ENCODE results near the gene WSCD2.

The WSCD2 gene

GRCh38 chr12:108260039-108260438 lies 131.0 kb downstream of the WSCD2 start:
- DNase-seq (ENCODE audit: low spot score) = no peak
- no peak for FAIRE-seq

- no peak for DNase-seq (ENCODE audit: low spot score)
- FAIRE-seq = no peak
Observed at GRCh38 chr12:108260969-108261368, 131.9 kb downstream of the WSCD2 start.

- DNase-seq (ENCODE audit: low spot score) = no peak
- FAIRE-seq = no peak
Observed at GRCh38 chr12:108265505-108265904, 136.4 kb downstream of the WSCD2 start.

- FAIRE-seq (no peak), DNase-seq (ENCODE audit: low spot score) (no peak)
Observed at GRCh38 chr12:108266131-108266530, 137.0 kb downstream of the WSCD2 start.

- no peak for FAIRE-seq
Observed at GRCh38 chr12:108267450-108267849, 138.4 kb downstream of the WSCD2 start.

GRCh38 chr12:108268397-108268796 lies 139.3 kb downstream of the WSCD2 start:
- FAIRE-seq (no peak), DNase-seq (ENCODE audit: low spot score) (no peak)

More at GRCh38 chr12:108267450-108267849, 138.4 kb downstream of the WSCD2 start:
- no peak for DNase-seq (ENCODE audit: low spot score)

DNA sequence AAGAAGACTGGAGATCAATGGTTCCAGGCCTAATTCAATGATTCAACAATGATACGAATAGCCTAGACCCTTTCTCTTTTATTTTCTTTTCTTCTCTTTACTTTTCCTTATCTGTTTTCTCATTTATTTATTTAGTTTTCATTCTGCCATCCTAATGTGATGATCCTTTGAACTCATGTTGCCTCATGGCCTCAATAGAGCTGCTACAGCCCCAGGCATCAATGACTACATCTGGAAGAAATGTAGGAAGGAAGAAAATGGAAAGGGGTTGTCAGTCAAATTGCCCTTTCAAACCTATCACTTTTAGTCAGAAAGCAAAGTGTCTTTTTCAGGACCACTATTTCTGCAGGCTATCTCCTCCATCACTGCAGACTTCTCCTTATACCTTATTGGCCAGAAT lies 140.1 kb downstream of the WSCD2 start:
- no peak for DNase-seq (ENCODE audit: low spot score)
- no peak for FAIRE-seq

- FAIRE-seq = no peak
Observed at GRCh38 chr12:108270035-108270848, 141.2 kb downstream of the WSCD2 start.

GRCh38 chr12:108270849-108271143 lies 141.7 kb downstream of the WSCD2 start:
- DNase-seq (ENCODE audit: low spot score) (no peak), FAIRE-seq (no peak)

More at GRCh38 chr12:108270035-108270848, 141.2 kb downstream of the WSCD2 start:
- DNase-seq (ENCODE audit: low spot score) = no peak

DNA sequence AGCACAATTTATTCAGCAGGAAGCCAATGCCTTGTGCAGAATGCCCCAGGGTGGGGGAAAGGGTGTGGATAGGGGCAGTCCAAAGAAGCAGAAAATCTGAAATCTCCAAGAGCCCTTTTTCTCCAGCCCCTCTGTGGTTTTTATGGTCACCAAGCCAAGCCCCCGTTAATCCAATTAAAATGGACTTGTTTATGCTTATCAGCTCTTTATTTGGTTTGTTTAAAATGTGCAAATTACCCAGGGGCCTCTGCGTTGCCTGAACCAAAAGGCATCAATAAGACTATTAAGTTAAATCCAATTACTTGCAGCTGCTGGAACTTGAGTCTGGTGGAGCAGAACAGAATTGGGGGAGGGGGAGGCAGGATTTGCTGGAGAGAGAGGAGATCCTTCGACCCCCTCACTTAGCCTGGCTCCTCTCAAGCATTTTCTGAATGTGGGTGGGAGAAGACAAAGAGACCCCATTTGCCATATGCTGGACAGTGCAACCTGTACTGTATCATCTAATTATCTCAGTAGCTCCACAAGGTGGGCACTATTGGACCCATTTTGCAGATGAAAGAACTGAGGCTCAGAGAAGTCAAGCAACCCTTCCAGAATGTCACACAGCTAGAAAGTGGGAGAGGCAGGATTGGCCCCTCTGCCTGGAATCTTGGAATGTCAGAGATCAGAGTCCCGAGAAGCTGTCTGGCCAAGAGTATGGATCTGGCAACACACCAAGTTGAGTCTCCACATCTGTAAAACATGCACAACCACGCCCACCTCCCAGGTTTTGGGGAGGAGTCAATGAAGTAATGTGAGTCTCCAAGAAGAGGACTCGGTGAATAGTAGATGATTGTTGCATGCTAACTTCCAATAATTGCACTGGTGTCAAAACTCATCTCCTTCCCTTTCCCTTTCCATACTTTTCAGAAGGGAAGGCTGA lies 143.1 kb downstream of the WSCD2 start:
- FAIRE-seq = no peak
- DNase-seq (ENCODE audit: low spot score) = no peak

DNA sequence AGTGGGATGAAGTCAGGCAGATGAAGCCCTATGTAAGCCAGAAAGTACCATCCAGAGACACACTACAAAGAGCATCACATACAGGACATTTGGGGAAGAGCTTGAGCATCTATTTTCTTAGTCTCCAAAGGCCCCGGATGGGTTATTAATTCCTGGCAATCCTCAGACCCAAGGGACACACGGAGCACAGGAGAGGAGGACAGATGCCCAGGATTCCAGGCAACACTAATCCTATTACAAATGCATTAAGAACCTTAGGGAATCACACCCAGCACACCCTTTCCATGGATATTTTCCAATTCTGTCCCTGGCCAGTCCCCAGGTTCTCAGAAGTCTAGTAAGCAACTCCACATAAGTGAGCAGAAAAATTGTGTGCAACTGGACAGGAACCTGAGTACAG lies 144.1 kb downstream of the WSCD2 start:
- DNase-seq (ENCODE audit: low spot score) (no peak), FAIRE-seq (no peak)

DNA sequence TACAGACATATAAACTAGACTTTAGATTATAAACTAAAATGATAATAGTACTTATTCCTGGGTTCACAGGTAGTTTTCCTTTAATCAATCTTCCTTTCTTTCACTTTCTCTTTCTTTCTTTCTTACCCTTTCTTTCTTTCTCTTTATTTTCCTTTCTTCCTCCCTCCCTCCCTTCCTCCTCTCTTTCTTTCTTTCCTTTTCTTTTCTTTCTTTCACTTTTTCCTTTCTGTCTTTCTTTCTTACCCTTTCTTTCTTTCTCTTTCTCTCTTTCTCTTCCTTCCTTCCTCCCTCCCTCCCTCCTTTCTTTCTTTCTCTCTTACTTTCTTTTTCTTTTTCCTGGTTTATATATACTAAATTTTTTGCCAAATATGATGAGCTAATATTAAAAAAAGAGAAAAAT lies 148.5 kb downstream of the WSCD2 start:
- DNase-seq (ENCODE audit: low spot score) = no peak
- no peak for FAIRE-seq

- FAIRE-seq = no peak
- no peak for DNase-seq (ENCODE audit: low spot score)
Observed at GRCh38 chr12:108282160-108282559, 153.1 kb downstream of the WSCD2 start.

- FAIRE-seq (no peak), DNase-seq (ENCODE audit: low spot score) (no peak)
Observed at GRCh38 chr12:108282676-108283075, 153.6 kb downstream of the WSCD2 start.

DNA sequence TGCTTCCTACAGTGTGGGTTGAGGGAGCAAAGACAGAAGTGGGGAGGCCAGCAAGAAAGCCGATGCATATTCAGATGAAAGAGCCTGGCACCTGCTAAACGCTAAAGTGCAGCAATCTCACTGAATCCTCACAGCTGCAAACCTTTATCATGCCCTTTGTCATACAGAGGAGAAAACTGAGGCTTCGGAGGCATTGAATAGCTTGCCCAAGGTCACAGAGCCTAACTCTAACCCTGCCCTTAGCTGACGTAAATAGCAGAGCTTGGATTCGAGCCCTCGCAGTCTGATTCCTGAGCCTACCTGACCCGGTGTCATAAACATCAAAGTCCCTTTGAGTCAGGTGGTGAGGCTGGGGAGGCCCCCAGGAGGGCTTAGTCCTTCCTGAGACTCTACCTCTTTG lies 155.1 kb downstream of the WSCD2 start:
- no peak for FAIRE-seq
- DNase-seq (ENCODE audit: low spot score) = no peak

- DNase-seq (ENCODE audit: low spot score) = no peak
- FAIRE-seq = no peak
Observed at GRCh38 chr12:108285016-108285415, 155.9 kb downstream of the WSCD2 start.

GRCh38 chr12:108287227-108287626 lies 158.1 kb downstream of the WSCD2 start:
- FAIRE-seq (no peak), DNase-seq (ENCODE audit: low spot score) (no peak)

DNA sequence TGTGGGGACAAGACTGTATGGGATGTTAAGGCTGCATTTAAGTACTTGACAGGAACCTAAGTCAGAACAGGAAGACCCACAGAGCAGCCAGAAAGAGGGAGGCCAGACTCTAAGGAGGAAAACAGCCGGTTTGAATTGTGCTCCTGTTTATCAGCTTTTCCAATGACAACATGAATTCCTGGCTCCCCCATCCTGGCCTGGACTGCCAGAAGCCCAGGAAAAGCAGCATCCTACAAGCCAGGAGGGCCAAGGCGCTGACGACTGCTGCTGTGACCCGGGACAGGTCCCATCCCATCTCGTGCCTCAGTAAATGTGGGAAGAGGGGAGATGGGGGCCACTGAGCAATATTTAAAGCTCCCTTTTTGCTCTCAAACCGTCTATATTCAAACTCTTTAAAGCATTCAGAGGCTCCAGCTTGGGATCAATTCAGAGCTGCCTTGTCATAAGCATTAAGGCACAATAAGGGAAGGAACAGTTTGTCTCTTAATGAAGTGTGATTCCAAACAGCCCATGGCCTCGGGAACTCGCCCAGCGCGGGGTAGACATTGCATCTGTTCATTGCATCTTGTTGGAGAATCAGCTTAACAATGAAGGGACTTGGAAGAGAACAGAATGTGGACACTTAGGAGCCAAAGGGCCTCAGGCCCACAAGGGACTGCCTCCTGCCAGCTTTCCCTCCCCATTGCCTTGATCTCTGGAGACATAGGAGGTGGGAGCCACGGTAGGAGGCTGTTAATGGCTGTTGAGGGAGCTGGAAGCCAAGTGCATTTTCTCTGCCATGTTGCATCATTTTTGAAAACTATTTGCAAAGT lies 160.5 kb downstream of the WSCD2 start:
- DNase-seq (ENCODE audit: low spot score) (no peak), FAIRE-seq (no peak)

- no peak for FAIRE-seq
Observed at GRCh38 chr12:108295641-108296040, 166.6 kb downstream of the WSCD2 start.

DNA sequence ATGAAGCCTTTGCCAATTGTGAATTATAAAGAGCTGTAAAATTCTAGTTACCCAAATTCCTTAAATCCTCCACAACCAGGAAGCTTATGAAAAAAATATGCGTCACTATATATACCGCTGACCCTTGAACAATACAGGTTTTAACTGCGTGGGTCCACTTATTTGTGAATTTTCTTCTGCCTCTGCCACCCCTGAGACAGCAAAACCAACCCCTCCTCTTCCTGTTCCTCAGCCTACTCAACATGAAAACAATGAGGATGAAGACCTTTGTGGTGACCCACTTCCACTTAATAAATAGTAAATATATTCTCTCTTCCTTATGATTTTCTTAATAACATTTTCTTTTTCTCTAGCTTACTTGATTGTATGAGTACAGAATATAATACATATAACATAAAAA lies 167.9 kb downstream of the WSCD2 start:
- DNase-seq (ENCODE audit: low spot score) (no peak), FAIRE-seq (no peak)

More at GRCh38 chr12:108295641-108296040, 166.6 kb downstream of the WSCD2 start:
- DNase-seq (ENCODE audit: low spot score) = no peak

DNA sequence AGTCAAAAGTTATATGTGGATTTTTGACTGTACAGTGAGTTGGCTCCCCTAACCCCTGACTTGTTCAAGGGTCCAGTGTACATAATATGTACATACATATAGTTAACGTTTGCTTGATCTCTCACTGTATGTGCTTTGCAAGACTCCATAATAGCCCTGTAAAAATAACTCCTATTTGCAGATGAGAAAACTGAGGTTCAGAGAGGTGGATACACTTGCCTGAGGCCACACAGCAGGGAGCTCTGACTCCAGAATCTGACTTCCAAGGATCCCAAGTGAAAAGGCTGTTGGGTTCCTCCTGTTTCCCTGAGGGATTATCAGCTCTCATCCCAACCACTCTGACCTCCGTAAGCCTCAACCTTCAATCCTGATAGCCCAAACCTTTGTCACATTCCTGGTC lies 168.3 kb downstream of the WSCD2 start:
- no peak for FAIRE-seq
- no peak for DNase-seq (ENCODE audit: low spot score)
